Aorta (tissue), 5 donors: Measurements from ENCODE around the gene C5orf34. TPM values are rescaled to one million over a fixed set of nuclear protein-coding genes. Genes with fewer than 3 reads are reported as not detected.
"Not testable (repeated sequence)": the region's sequence is repeated elsewhere in the genome, so short reads cannot be mapped to it uniquely, and the experiment has no call there.

Source experiments
- ATAC-seq: fragments of 200-7000 bp; cut with Tn5 transposase; one replicate; pipeline ENCODE4 v1.9.1; 2022; ENCODE audit warnings: moderate library complexity; ENCODE audit not compliant: low FRiP score
- DNase-seq, 2 donors: peaks; one replicate each; pipeline ENCODE4 v3.0.0-alpha.2; 2020
- H3K27ac ChIP-seq, 2 donors: one replicate each; pipeline ENCODE4 v1.5.1; 2013; ENCODE audit warnings: low read length in 2 of 2, mild to moderate bottlenecking in 2 of 2, moderate library complexity in 2 of 2, control low read depth in 1 of 2, inconsistent platforms in 1 of 2, low read depth in 1 of 2
- H3K27me3 ChIP-seq, 2 donors: one replicate each; pipeline ENCODE4 v1.6.1; 2013; ENCODE audit warnings: control low read depth in 1 of 2, low read length in 1 of 2, mild to moderate bottlenecking in 1 of 2, moderate library complexity in 1 of 2; ENCODE audit not compliant: insufficient read depth in 2 of 2, control insufficient read depth in 1 of 2
- H3K36me3 ChIP-seq, 2 donors: one replicate each; pipeline ENCODE4 v1.6.1; 2013; ENCODE audit warnings: control low read depth in 1 of 2, low read length in 1 of 2, mild to moderate bottlenecking in 1 of 2; ENCODE audit not compliant: insufficient read depth in 2 of 2, control insufficient read depth in 1 of 2
- H3K4me1 ChIP-seq, 2 donors: one replicate each; pipeline ENCODE4 v1.6.1; 2013; ENCODE audit warnings: low read length in 2 of 2, control low read depth in 1 of 2, mild to moderate bottlenecking in 1 of 2, moderate library complexity in 1 of 2; ENCODE audit not compliant: insufficient read depth in 2 of 2, control insufficient read depth in 1 of 2
- H3K4me3 ChIP-seq, 2 donors: one replicate each; pipeline ENCODE4 v1.5.1; 2013; ENCODE audit warnings: low read length in 2 of 2, control low read depth in 1 of 2, mild to moderate bottlenecking in 1 of 2
- H3K9me3 ChIP-seq: one replicate; pipeline ENCODE4 v1.6.1; 2013; ENCODE audit warnings: mild to moderate bottlenecking, low read length; ENCODE audit not compliant: control insufficient read depth
- WGBS, 2 donors: extraction: QIAGEN DNeasy Blood & Tissue Kit; methylation state at CpG; one replicate each; pipeline ENCODE4 v1.1.7; 2013; 5-methylcytosine and 5-hydroxymethylcytosine counted together
- intact Hi-C, 2 donors: fragments of 100-400 bp; cut with DNase I; formaldehyde crosslinking; loops; one replicate each; pipeline versions ENCODE4 v1.14.2 to v1.15.0; 2022
- polyA plus RNA-seq, 2 donors: library from polyadenylated mRNA; stranded (reverse); fragments of 200-250 nt; gene quantifications; one replicate each; pipeline ENCODE4 v1.2.3, GENCODE V29; 2013
- total RNA-seq, 2 donors: library from RNA; stranded (reverse); fragmentation: NEBNext Ultra II Directional; extraction: Animal tissue kit (Norgen Biotek cat#: 25700); gene quantifications; one replicate each; pipeline ENCODE4 v1.2.1, GENCODE V29; 2021
- donor health status: healthy with polysubstance abuse.
- donor health status: Bipolar disorder and iron deficiency.
- donor health status: DM: no; HTN: no; CAD: no.
- donor health status: DM: no; HTN: no; CAD: no.
- donor health status: DM: yes; HTN: yes; CAD: no.

Gene C5orf34
- total and polyA plus RNA-seq, 4 donors = 0.64 to 2.3 (median 1.5) TPM

DNA sequence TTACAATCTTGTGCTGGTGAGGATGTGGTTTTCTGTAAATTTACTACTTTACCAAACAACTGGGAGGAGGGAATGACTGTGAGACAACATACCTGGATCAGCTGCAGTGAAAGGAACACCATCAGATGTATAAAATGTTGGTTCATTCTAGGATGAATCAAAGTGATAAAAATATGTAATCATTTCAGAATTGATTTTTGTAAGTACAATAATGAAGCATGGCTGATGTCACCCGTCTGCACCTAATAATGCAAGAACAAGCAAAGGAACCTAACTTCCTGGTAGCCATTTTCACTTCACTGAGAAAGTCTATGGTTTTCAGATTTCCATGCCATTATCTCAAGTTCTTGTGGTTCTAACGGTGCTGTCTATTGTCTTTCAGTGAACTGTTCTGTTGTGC is 18.7 kb upstream of the C5orf34 start:
- intact Hi-C loops = no loop called here
- Histone ChIP-seq H3K27ac (no peak overlapping the region), H3K36me3 (peaks cover 2 to 5% of the 10 kb centered on the region in 2 donors), H3K27me3 (no peaks in the 10 kb centered on the region), H3K4me1 (no peaks in the 10 kb centered on the region), H3K9me3 (no peaks in the 10 kb centered on the region), H3K4me3 (no peak overlapping the region)
- DNase-seq (no peak), ATAC-seq (no peak)
- WGBS, 2 donors = 78 to 81% methylated on average over 2 of the region's 2 CpGs

DNA sequence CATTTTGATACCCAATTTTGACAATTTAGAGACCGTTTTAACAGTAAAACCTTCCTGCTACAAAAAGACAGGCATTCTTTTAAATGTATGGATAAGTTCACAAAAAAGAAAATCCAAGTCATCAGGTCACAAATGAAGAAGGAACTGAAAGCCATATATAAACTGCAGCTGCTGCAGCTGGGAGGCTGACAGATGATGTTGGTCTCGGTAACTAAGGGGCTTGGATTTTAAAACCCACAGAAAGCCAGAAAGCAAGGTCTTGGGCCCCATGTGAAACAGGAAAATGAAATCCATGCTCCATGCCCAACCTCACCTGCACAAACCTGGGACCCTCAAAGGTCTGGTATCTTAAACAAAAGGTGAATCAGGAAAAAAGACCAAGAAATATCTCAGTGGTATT is 15.7 kb upstream of the C5orf34 start:
- no peaks in the 10 kb centered on the region for H3K4me1 ChIP-seq
- no peak overlapping the region for H3K27ac ChIP-seq
- H3K27me3 ChIP-seq = no peaks in the 10 kb centered on the region
- peaks cover 2 to 5% of the 10 kb centered on the region in 2 donors for H3K36me3 ChIP-seq
- no peak overlapping the region for H3K4me3 ChIP-seq
- no peak for DNase-seq
- ATAC-seq = no peak
- intact Hi-C loops = no loop called here
- no peaks in the 10 kb centered on the region for H3K9me3 ChIP-seq
- 95 to 97% methylated on average over 2 of the region's 2 CpGs for WGBS, 2 donors

DNA sequence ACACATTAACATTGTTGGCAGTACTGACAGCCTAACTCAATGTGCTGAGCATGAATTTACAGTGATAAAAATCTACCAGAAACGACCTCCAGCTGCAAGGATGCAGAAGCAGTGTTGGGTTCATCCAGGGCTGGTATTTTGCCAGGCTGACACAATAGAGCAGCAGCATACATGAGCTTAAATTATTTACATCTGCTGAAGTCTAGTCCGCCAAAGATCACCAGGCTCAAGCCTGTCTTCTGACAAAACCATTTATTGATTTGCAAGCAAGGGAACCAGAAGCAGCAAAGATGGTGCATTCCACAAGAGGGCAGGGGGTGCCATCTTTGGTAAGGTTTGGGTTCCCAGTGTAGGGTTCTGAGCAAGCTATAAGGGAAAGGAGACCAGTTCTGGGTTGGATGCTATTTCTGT is 8.7 kb upstream of the C5orf34 start:
- H3K36me3 ChIP-seq = peaks cover 4 to 11% of the 10 kb centered on the region in 2 donors
- no peaks in the 10 kb centered on the region for H3K27me3 ChIP-seq
- intact Hi-C loops = no loop called here
- 77% methylated on average over 2 of the region's 2 CpGs for WGBS, 2 donors
- H3K4me1 ChIP-seq = no peaks in the 10 kb centered on the region
- H3K9me3 ChIP-seq = no peaks in the 10 kb centered on the region
- H3K27ac ChIP-seq = no peak overlapping the region
- ATAC-seq (no peak), DNase-seq (no peak)
- no peak overlapping the region for H3K4me3 ChIP-seq

DNA sequence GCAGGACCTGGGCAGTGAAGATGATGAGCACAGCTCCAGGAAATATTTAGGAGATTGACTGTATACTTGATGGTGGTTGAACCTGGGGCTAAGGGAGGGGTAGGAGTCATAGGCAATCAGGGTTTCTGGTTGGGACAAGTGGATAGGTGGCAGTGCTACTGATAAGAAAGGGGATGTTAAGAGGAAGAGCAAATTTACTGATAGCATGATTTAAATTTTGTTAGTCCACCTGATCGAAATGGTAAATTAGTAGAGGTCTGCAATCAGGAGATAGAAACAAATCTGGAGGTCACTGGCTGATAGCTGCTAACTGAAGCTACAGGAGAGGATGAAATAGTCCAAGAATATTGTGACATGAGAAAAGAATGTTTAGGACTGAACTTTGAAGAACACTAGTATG is 5.7 kb upstream of the C5orf34 start:
- no peak overlapping the region for H3K27ac ChIP-seq
- H3K36me3 ChIP-seq = peaks cover 4 to 11% of the 10 kb centered on the region in 2 donors
- no peaks in the 10 kb centered on the region for H3K9me3 ChIP-seq
- no peaks in the 10 kb centered on the region for H3K4me1 ChIP-seq
- DNase-seq (no peak), ATAC-seq (no peak)
- H3K27me3 ChIP-seq = no peaks in the 10 kb centered on the region
- intact Hi-C loops = no loop called here
- WGBS, 2 donors = 92 to 94% methylated on average over 1 of the region's 1 CpG
- H3K4me3 ChIP-seq = no peak overlapping the region

- Histone ChIP-seq H3K4me1 (peaks cover 0 to 4% of the 10 kb centered on the region in 2 donors), H3K9me3 (no peaks in the 10 kb centered on the region), H3K27ac (peak overlapping the region; percentile 44 to 57), H3K4me3 (peak overlapping the region; percentile 63 to 92), H3K27me3 (no peaks in the 10 kb centered on the region), H3K36me3 (no peaks in the 10 kb centered on the region)
- 23 to 24% methylated on average over 1 of the region's 1 CpG for WGBS, 2 donors
- intact Hi-C loops = loop anchor here in 1 of 2 donors (2.0 to 10.0 kb wide), 3 partner anchors 31 to 201 kb away; partner anchors contain the start of genes HMGCS1 and PAIP1
- ATAC-seq (no peak), DNase-seq (no peak)
These were observed 715 bp upstream of the C5orf34 start for GRCh38 chr5:43515678-43516048.

GRCh38 chr5:43514471-43514815 is 505 bp downstream of the C5orf34 start:
- peak; percentile 6 for ATAC-seq
- Histone ChIP-seq H3K4me3 (peak overlapping the region; percentile 42 to 85), H3K9me3 (no peaks in the 10 kb centered on the region), H3K27ac (peak overlapping the region in 1 of 2 donors; percentile 82), H3K36me3 (no peaks in the 10 kb centered on the region), H3K27me3 (no peaks in the 10 kb centered on the region), H3K4me1 (peaks cover 0 to 4% of the 10 kb centered on the region in 2 donors)
- intact Hi-C loops = loop anchor here in 1 of 2 donors (2.0 to 10.0 kb wide), 2 partner anchors 30 to 200 kb away; partner anchors contain the start of gene HMGCS1
- no peak for DNase-seq
- WGBS, 2 donors = 1% methylated on average over 6 of the region's 6 CpGs

- H3K36me3 ChIP-seq = no peaks in the 10 kb centered on the region
- no peak for ATAC-seq
- no peak overlapping the region for H3K27ac ChIP-seq
- WGBS, 2 donors = 8 to 14% methylated on average over 4 of the region's 4 CpGs
- H3K9me3 ChIP-seq = no peaks in the 10 kb centered on the region
- peak overlapping the region in 1 of 2 donors; percentile 85 for H3K4me3 ChIP-seq
- no peak for DNase-seq
- intact Hi-C loops = loop anchor here in 1 of 2 donors (2.0 to 10.0 kb wide), 2 partner anchors 29 to 199 kb away; partner anchors contain the start of gene HMGCS1
- no peaks in the 10 kb centered on the region for H3K27me3 ChIP-seq
- peaks cover 0 to 4% of the 10 kb centered on the region in 2 donors for H3K4me1 ChIP-seq
These were observed 923 bp downstream of the C5orf34 start for GRCh38 chr5:43514025-43514424.

DNA sequence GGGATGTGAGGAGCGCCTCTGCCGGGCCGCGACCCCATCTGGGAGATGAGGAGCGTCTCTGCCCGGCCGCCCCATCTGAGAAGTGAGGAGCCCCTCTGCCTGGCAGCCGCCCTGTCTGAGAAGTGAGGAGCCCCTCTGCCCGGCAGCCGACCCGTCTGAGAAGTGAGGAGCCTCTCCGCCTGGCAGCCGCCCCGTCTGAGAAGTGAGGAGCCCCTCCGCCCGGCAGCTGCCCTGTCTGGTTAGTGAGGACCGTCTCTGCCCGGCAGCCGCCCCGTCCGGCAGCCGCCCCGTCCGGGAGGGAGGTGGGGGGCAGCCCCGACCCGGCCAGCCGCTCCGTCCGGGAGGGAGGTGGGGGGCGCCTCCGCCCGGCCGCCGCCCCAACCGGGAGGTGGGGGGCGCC is 3.9 kb downstream of the C5orf34 start:
- H3K27ac ChIP-seq, H3K27me3 ChIP-seq, H3K4me1 ChIP-seq, H3K9me3 ChIP-seq, H3K36me3 ChIP-seq, DNase-seq, ATAC-seq, H3K4me3 ChIP-seq: not testable (repeated sequence)
- 90 to 94% methylated on average over 20 to 36 of the region's 36 CpGs for WGBS, 2 donors
- intact Hi-C loops = loop anchor here in 1 of 2 donors (10.0 kb wide), 1 partner anchor 196 kb away; the partner anchor contains the start of gene HMGCS1

GRCh38 chr5:43498581-43498980 is 16.4 kb downstream of the C5orf34 start:
- no peaks in the 10 kb centered on the region for H3K9me3 ChIP-seq
- intact Hi-C loops = no loop called here
- no peaks in the 10 kb centered on the region for H3K4me1 ChIP-seq
- DNase-seq = no peak
- H3K4me3 ChIP-seq = no peak overlapping the region
- H3K27ac ChIP-seq = no peak overlapping the region
- ATAC-seq = no peak
- H3K27me3 ChIP-seq = no peaks in the 10 kb centered on the region
- WGBS, 2 donors = 93 to 94% methylated on average over 2 of the region's 2 CpGs
- H3K36me3 ChIP-seq = peaks cover 0 to 6% of the 10 kb centered on the region in 2 donors
